GM18507 (cell line): ENCODE results near the gene NRXN2.

ENCODE experiments used
- DNase-seq: peaks from one replicate; pipeline ENCODE4 v3.0.0; 2011; ENCODE audit warnings: low read depth; ENCODE audit not compliant: insufficient read length; ENCODE audit errors: extremely low spot score
- FAIRE-seq: peaks from 2 replicates; lab custom pipeline; 2011; peaks lifted over from hg19 to GRCh38; lab: Jason Lieb, UNC

The NRXN2 gene

GRCh38 chr11:64759722-64760719, 37.0 kb upstream of the NRXN2 start, which contains the start of gene PYGM:
PYGM (minus strand) TSS chr11:64759974; CDS start chr11:64759898, 76 bp downstream.
- FAIRE-seq (no peak), DNase-seq (no peak)

DNA sequence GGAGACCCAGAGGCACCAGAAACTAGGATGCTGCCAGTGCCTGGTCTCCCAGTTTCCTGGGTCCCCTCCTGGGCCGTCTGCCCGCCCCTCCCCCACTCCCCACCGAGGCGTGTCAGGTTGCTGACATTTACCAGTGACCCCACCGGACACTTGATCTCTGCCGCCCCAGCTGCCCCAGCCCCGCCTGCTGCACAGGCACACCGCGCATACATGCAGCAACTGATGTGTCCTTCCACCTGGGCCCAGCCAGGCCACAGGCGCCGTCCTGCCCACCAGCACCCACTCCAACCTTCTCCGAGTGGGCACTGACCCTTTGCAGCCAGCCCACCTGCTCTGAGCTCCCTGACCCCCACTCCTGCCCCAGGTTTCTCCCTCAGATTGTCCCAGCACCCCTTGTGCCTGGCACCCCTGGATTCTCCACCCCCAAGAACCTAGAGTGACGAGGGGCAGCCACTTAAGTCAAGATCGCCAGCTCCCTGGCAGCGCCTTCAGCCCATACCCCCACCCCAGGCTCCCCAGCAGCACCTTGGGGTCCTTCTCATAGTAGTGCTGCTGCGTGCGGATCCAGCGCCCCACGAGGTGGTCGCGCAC, 36.2 kb upstream of the NRXN2 start:
- FAIRE-seq: no peak
- DNase-seq: no peak

DNA sequence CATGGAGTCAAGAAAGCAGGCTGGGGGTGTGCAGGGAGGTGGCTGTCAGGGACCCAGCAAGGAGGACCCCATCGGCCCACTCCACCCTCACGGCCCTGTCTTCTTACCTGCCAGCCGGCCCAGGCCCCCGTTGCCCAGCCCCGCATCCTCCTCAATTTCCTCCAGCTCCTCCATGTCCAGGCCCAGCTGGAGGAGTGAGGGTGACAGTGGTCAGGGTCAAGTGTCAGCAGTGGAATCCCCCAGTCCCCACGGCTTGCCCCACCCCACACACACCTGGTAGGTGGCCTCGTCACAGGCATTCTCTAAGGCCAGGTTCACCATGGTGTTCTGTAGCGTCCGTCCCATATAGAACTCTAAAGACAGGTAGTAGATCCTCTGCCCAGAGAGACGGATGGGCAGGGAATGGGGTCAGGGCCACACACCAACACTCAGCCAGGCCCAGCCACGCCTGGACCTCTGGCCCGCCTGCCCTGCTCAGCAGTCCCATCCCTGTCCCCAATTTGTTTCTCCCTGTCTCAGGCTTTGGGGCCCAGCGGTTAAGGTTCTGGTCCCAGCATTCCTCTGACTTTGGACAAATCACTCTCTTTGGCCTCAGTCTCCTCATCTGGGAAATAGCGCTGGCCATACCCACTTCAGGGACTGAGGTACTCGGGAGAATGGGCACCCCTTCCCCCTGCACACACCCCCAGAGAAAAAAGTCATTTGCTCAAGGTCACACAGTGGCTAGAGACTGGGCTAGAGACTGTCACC, 35.5 kb upstream of the NRXN2 start:
- DNase-seq (no peak), FAIRE-seq (no peak)

- no peak for FAIRE-seq
- no peak for DNase-seq
These were observed 34.7 kb upstream of the NRXN2 start for GRCh38 chr11:64757549-64758329.

GRCh38 chr11:64755681-64756361, 32.8 kb upstream of the NRXN2 start:
- DNase-seq (no peak), FAIRE-seq (no peak)

DNA sequence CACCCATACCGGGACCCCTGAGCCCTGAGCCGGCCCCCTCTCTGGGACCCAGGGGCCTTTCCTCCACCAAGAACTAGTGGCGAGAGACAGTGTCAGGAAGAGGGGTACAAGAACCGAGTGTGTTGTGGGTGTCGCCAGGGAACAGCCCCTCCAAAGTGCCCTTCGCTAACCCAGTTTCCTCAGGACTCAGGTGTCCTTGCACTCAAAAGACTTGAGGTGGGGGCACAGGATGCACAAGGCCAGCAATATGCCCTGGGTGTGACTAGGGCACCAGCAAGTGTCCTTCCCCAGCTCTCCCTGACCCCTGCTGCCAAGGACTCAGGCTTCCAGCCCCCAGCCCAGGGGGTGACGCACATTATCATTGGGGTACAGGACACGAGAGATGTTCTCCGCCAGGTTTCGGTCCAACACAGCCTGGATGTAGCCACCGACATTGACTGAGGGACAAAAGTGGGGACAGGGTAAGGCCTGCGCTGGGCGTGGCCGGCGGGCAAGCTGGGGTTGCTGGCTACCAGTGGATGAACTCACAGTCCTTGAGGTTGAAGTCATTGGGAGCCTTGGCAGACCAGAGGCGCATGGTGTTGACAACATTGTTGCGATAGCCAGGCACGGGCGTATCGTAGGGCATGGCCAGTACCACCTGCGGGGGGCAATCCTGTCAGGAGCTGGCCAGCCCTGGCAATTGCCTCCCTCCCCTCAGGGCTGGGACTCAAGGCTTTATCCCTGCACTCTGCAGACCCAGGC, 32.1 kb upstream of the NRXN2 start:
- DNase-seq (no peak), FAIRE-seq (no peak)

DNA sequence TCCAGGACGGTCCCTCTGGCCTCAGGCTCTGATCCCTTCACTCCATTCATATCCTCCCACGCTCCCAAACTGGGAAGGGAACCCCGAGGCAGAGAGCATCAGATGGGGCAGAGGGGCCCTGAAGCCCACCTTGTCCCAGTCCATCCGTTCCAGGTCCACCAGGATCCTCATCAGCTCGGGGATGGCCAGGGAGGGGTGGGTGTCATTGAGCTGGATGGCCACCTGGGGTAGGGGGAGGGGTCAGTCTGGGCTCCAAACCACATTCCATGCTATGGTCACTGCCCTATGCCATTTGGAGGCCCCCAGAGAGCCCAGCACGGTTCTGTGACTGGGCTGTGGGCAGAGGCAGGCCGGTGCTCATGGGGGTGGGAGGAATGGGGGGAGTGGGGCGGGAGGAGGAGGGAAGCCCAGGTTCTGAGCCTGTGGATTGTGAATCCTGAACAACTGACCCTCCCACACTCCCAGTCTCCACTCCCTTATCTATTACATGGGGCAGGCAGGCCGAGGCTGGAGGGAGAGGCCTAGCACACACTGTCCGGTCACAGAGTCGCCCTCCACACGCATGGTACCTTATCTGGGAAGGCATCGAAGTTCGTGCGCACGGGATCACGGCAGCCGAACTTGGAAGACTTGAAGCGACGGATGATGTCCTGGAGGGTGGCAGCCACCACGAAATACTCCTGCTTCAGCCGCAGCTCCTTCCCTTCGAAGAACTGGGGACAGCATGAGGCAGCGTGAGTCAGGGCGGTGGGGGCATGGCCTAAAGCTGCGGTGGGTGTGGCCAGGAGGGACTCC, 31.3 kb upstream of the NRXN2 start:
- no peak for FAIRE-seq
- DNase-seq: no peak

DNA sequence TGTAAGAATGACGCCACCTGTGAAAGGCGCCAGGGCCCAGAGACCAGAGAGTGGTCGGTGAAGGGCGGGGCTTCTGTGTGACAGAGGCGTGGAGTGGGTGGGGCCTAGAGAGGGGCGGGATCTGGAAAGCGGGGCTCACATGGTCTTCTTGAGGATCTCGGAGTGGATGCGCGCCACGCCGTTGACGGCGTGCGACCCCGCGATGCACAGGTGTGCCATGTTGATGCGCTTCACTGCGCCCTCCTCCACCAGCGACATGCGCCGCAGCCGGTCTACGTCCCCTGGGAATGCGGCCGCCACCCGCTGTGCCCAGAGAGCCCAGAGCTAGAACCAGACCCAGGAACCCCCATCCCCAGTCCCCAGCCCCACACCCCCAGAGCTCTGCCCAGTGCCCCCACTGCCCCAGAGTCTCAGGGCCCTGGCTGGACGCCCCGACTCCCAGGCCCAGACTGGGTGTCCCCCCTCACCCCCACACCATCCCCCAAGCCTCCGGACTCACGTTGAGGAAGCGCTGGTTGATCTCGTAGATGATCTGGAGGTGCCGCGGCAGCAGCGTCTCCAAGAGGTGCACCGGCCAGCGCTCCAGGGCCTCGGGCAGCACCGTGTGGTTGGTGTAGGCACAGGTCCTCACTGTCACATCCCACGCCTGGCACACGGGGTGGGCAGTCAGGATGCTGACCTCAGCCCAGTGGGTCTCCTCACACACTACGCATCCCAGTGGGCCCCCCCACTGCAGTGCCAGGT, 30.6 kb upstream of the NRXN2 start:
- FAIRE-seq: no peak
- no peak for DNase-seq

- FAIRE-seq (no peak), DNase-seq (no peak)
These were observed 30.0 kb upstream of the NRXN2 start for GRCh38 chr11:64753019-64753379.

DNA sequence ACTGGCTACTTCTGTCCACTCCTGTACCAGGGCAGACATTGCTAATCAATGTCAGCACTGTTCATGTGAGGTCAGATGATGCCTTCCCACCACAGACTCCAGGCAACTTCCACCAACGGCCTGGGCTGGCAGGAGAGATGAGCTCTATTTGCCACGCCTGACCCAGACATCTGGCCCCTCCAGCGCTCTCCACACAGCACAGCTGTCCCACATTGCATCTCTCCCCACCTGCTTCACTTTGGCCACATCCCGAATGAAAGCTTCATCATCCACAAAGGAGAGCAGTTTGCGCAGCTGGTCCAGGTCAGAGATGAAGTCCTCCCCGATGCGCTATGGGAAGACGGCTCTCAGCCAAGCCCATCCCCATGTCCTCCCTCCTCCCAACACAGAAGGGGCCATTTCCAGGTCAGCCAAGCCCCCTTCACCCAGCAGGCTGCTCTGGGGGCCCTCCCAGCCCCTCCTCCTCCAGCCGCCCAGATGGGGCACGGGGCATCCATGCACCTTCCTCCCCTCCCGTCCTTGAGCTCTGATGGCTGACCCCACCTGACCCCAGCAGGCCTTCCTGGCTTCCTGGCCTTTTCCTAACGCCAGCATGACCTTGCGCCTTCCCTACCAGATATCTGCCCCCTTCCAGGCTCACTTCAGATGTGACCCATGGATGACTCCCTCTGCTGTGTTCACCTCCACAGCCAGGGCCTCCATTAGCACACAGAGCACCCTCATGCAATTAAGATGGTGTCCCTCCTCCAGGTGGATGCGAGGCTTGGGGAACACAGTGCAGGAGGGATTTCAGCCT, 29.4 kb upstream of the NRXN2 start:
- FAIRE-seq (no peak), DNase-seq (no peak)

DNA sequence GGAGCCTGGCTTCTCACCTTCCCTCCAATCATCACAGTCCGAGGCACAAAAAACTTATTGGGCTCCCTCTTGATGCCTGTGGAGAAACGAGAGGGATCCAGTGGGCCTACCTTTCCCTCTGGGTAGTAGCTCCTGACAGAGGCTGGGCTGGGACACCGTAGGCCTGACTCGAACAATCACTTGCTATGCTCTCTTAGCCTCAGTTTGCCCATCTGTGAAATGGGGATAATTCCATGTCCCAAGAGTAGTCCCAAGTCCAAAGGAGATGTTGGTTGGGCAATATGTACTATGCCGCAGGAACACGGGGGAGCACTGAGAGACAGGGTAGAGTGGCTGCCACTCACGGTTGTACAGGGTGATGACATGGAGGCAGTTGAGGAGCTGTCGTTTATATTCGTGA, 28.6 kb upstream of the NRXN2 start:
- FAIRE-seq (no peak), DNase-seq (no peak)

GRCh38 chr11:64751136-64751535, 28.1 kb upstream of the NRXN2 start:
- DNase-seq (no peak), FAIRE-seq (no peak)

GRCh38 chr11:64750361-64751054, 27.5 kb upstream of the NRXN2 start:
- FAIRE-seq: no peak
- no peak for DNase-seq

DNA sequence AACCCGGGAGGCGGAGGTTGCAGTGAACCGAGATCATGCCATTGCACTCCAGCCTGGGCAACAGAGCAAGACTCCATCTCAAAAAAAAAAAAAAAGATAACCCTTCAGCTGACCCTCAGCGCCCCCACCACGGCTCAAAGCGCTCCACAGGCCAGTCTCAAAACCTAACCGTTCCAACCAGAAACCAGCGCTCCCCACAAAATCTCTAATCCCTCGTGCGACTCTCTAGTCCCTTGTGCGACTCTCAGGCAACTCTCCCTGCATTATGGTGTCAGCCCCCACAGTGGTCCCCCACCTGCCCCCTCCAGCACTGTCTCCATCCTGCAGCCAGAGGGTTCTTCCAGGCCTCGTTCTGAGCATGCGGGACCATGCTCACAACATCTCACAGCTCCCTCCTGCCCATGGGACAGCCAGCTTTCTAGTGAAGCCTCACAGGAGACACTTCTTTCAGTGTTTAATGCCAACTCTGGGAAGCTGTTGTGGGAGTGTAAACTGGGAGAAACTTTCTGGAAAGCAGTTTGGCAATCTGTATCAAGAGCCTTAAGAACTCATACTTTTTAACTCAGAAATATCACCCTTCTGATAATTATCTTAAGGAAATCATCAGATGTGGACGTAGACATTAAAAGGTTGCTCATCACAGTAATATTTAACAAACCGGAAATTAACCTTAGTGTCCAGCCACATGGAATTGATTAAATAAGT, 25.1 kb upstream of the NRXN2 start:
- FAIRE-seq: no peak

DNA sequence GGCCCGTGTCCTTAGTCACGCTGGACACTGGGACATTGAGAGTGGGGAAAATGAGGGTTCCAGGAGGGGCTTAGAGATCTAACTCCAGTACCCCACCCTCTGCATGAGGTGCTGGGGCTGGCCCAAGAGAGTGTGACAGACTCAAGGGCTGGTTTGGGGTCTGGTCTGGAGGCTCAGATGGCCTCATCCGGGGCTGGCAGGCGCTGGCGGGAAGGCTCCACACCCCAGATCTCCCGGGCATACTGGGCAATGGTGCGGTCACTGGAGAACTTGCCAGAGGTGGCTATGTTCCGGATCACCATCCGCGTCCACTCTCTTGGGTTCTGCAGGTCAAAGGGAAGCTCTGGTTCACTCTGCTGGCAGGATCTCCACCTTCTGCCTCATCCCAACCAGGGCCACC, 23.5 kb upstream of the NRXN2 start:
- FAIRE-seq: no peak
- DNase-seq: no peak

More for the DNA sequence above, 25.1 kb upstream of the NRXN2 start:
- DNase-seq: no peak
